GM21526 (cell line): Measurements from ENCODE around the gene CYTH3.
"Not testable (repeated sequence)": the region's sequence is repeated elsewhere in the genome, so short reads cannot be mapped to it uniquely, and the experiment has no call there.

ENCODE experiments used
- ATAC-seq: cut with Tn5 transposase; IDR thresholded peaks from one replicate; pipeline ENCODE4 v1.9.1; 2021; ENCODE audit warnings: moderate library complexity; ENCODE audit not compliant: unreplicated experiment, low FRiP score

The CYTH3 gene

DNA sequence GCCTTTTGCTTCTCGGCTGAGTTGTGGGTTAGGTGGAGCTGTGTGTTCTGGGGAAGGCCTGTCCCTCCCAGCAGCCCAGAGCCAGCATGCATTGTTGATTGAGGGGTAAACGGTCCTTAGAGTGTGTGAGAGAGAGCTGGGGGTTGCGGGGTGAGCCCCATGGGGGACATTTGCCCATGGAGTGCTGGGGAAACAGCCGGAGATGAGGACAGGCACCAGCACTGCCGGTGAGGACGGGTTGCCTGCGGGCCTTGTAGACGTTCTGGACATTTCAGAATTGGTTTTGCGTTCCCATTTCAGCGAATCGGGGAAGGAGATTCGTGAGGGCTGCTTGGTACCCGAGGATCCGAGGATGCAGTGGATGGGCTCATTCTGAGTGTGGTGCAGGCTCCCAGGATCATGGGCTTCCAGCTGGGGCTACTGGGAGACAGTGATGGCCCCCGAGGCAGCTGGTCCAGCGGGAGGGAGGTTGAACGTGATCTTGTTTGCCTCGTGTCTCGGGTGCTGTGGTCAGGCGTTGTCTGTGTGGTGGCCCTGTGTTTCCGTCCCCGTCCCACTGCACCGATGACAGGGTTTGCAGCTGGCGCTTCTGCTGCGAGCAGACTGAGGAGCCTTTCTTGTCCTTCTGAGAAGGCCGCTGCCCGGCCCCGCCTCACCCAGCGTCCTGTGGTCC lies 113.9 kb downstream of the CYTH3 start:
- no peak for ATAC-seq

DNA sequence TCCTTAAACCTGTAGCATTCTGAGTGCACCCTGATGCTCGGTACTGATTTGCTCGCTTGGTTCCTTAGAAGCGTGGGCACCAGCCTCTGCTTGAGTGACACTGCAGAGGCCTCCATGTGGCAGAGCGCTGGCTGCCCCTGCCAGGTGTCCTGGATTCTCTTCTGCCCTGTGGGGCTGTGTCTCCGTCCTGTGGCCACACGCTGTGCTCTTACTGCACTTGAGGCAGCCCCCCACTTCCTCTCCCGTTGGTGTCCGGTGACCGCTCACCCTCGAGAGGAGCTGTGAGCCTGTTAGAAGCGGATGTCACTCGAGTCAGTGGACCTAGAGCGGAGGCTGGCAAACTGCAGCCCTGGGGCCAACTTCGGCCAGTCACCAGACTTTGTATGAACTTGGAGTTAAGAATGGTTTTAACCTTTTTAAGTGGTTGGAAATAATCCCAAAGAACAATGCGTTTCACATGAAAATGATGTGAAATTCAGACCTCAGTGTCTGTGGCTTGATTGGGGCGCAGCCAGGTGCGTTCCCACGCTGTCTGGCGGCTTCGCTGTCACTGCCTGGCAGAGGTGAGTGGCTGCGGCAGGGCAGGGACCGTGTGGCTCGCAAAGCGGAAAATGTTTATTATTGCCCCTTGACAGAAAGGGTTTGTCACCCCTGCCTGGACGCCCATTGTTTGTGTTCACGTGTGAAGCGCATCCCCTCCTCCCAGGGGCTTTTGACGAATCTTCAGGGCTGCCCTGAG lies 114.6 kb downstream of the CYTH3 start:
- no peak for ATAC-seq

DNA sequence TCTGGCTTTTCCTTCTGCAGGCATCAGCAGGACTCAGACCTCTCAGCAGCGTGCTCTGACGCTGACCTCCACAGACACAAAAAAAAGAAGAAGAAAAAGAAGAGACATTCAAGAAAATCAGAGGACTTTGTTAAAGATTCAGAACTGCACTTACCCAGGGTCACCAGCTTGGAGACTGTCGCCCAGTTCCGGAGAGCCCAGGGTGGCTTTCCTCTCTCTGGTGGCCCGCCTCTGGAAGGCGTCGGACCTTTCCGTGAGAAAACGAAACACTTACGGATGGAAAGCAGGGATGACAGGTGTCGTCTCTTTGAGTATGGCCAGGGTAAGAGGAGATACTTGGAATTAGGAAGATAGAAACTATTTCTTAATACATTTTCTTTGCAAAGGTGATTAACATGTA lies 115.7 kb downstream of the CYTH3 start:
- no peak for ATAC-seq

DNA sequence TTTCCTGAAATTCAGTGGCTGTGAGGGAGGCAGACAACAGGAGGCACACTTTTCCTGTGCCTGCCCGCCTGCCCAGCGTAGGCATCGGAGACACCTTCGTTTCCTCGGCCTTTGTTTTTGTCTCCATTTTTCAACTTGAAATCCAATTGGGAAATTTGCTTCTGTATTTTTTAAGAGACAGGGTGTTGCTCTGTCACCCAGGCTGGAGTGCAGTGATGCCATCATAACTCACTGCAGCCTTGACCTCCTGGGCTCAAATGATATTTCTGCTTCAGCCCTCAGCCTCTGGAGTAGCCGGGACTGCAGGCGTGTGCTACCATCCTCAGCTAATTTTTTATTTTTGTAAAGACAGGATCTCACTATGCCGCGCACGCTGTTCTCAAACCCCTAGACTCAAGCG lies 116.8 kb downstream of the CYTH3 start:
- no peak for ATAC-seq

DNA sequence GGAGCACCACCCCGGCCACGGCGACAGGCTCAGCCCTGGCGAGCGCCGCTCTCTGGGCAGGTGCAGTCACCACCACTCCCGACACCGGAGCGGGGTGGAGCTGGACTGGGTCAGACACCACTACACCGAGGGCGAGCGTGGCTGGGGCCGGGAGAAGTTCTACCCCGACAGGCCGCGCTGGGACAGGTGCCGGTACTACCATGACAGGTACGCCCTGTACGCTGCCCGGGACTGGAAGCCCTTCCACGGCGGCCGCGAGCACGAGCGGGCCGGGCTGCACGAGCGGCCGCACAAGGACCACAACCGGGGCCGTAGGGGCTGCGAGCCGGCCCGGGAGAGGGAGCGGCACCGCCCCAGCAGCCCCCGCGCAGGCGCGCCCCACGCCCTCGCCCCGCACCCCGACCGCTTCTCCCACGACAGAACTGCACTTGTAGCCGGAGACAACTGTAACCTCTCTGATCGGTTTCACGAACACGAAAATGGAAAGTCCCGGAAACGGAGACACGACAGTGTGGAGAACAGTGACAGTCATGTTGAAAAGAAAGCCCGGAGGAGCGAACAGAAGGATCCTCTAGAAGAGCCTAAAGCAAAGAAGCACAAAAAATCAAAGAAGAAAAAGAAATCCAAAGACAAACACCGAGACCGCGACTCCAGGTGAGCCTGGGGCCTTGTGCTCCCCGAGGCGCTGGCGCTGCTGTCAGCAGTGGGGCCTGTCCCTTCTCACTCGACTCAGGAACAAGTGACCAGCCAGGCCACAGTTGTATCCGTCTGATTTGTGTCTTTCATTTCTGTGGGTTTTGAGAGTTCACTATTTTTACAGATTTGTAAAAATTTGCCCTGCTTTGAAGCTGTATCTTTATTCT lies 117.7 kb downstream of the CYTH3 start:
- no peak for ATAC-seq

DNA sequence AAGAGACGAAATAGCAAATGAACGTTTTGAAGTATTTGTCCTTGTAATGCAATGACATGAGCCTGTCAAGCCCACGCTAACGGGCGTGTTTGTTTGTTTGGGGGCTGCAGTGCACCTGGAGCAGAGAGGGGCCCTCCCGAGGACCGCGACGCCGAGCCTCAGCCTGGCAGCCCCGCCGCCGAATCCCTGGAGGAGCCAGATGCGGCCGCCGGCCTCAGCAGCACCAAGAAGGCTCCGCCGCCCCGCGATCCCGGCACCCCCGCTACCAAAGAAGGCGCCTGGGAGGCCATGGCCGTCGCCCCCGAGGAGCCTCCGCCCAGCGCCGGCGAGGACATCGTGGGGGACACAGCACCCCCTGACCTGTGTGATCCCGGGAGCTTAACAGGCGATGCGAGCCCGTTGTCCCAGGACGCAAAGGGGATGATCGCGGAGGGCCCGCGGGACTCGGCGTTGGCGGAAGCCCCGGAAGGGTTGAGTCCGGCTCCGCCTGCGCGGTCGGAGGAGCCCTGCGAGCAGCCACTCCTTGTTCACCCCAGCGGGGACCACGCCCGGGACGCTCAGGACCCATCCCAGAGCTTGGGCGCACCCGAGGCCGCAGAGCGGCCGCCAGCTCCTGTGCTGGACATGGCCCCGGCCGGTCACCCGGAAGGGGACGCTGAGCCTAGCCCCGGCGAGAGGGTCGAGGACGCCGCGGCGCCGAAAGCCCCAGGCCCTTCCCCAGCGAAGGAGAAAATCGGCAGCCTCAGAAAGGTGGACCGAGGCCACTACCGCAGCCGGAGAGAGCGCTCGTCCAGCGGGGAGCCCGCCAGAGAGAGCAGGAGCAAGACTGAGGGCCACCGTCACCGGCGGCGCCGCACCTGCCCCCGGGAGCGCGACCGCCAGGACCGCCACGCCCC lies 118.5 kb downstream of the CYTH3 start:
- no peak for ATAC-seq

DNA sequence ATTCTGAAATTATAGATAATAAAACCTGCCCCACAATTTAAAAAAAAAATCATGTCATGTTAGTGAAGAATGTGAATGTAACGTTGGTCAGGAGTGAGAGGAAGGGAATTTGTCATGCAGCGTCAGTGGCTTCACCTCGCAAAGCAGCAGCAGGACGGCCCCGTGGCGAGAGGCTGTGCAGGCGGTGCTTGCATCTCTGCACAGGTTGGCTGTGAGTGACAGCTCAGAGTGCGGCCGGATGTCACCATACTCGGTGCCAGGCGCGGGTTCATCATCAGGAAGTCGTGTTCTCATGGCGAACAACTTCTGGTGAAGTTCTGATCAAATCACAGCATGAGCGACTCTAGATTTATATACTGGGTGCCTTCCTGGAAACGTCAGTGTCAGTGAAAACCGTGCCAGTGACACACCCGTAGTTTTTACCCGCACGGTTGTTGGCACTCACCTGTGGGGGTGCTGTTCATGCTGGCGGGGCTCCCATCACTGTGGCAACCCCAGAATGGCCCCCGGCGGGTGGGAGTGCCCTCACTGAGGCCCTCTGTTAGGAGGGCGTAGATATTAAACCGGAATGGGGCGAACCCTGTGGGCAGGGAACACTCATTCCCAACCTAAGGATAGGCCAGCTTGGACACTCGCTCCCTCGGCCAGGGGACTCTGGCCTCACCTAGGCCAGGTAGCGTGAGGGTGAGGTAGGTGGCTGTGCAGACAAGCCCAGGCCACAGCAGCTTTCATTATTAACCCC lies 120.3 kb downstream of the CYTH3 start:
- no peak for ATAC-seq

DNA sequence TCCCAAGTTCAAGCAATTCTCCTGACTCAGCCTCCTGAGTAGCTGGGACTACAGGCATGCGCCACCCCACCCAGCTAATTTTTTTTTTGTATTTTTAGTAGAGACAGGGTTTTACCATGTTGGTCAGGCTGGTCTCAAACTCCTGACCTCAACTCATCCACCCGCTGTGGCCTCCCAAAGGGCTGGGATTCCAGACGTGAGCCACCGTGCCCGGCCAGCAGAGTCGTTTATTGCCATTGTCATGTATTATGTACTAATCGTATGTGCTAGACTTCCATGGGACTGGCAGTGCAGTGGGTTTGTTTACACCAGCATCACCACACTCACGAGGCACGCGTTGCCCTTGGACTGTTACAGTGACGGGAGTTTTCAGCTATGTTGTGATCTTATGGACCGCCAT lies 120.9 kb downstream of the CYTH3 start:
- ATAC-seq: not testable (repeated sequence)

DNA sequence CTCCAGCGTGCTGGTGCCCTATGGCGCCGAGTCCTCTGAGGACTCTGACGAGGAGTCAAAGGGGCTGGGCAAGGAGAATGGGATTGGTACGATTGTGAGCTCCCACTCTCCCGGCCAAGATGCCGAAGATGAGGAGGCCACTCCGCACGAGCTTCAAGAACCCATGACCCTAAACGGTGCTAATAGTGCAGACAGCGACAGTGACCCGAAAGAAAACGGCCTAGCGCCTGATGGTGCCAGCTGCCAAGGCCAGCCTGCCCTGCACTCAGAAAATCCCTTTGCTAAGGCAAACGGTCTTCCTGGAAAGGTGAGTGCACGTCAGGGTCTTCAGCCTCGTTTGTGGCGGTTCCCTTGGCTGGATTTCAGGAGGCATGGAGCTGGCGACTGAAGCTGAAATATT lies 122.4 kb downstream of the CYTH3 start:
- no peak for ATAC-seq

DNA sequence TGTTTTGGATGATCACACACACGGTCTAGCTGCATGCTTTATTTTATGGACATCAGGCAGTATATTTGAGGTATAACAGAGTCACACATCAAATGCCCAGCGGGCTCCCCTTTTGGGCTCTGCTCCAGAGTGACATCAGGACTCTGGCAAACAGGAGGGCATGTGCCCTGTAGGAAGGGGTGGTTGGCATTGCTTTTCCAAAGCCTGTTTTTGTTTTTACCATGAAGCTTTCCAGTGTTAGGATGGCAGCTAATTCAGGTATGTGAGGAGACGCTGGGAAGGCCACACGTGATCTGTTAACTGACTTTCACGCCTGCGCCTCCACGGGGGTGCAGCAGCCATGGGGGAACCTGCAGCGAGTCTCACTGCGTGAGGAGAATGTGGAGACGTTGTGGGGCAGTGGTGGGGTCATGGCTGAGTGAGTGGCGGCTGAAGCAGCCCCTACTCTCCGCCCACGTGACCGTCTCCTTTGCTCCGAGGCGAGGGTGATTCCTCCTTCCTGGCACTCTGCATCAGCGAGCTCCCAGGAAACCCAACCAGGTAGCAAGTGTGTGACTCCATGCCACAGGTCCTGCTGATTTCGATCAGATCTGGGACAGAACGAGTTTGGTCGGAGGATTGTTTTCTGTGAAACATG lies 123.6 kb downstream of the CYTH3 start:
- no peak for ATAC-seq

DNA sequence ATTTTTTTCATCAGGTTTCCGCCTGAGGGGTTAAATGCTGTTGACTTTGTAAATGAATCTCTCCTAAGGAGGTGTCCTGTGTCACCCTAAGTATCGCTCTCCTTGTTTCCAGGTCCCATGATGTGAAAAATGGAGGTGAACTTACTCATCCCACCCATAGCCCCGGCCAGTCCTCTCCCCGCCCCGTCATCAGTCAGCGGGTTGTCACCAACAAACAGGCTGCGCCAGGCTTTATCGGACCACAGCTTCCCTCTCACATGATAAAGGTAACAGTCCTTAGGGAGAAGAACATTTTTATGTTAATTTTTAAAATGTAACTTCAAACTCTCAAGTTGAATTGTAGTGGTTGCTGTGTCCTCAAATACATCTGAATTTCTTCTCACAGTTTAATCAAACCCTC lies 124.8 kb downstream of the CYTH3 start:
- no peak for ATAC-seq

DNA sequence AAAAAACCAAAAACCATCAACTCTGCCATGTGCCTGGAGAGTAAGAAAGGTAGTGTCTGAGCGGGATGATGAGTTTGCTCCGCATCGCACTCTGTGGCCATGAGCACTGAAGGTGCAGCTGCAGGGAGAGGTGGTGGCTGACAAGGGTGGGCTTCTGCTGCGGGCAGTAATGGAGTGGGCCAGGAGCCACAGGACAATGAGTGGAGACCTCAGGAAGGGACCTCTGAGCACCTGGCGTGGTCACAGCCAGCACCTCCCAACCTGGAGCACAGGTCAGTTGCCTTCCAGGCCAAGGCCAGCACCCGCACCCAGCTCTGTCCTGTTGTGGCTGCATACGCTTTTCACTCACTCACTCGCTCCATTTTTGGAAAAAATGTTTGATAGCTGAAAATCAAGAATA lies 125.8 kb downstream of the CYTH3 start:
- no peak for ATAC-seq

DNA sequence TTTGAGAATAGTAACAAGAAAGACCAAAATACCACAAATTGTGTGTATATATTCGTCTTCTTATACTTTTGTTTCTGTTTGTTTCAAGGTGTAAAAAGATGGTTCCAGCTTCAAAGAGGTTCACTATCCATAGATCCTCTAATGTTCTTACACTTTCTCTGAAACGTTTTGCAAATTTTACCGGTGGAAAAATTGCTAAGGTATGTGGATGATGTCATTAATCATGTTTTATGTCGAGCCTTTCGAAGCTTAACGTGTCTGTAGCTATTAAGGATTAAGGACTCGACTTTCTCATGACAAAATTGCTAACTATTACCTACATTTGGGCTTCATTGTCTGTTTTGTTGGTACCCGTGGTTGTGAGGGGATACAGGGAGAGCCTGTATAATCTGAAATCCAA lies 128.4 kb downstream of the CYTH3 start:
- ATAC-seq: no peak

DNA sequence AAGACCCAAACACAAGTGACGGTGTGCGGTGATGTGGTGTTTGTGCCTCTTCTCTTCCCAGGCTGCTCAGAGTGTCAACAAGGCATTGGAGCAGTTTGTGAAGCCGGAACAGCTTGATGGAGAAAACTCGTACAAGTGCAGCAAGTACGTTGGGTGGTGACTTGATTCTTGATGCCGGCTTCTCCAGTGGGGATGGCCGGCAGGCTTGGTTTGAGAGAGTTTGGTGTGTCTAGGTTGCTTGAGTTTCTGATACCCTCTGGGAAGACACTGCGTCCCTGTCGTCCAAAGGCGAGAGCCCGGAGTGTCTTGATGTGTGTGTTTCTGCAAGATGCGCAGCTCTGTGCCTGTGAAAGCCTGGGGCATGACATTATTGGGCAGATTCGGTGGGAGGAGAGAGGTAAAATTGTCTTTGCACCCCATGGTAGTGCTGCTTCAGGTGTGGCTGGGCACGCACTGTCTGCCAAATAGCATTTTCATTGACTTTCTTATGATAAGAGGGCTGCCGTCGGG lies 129.5 kb downstream of the CYTH3 start:
- no peak for ATAC-seq

DNA sequence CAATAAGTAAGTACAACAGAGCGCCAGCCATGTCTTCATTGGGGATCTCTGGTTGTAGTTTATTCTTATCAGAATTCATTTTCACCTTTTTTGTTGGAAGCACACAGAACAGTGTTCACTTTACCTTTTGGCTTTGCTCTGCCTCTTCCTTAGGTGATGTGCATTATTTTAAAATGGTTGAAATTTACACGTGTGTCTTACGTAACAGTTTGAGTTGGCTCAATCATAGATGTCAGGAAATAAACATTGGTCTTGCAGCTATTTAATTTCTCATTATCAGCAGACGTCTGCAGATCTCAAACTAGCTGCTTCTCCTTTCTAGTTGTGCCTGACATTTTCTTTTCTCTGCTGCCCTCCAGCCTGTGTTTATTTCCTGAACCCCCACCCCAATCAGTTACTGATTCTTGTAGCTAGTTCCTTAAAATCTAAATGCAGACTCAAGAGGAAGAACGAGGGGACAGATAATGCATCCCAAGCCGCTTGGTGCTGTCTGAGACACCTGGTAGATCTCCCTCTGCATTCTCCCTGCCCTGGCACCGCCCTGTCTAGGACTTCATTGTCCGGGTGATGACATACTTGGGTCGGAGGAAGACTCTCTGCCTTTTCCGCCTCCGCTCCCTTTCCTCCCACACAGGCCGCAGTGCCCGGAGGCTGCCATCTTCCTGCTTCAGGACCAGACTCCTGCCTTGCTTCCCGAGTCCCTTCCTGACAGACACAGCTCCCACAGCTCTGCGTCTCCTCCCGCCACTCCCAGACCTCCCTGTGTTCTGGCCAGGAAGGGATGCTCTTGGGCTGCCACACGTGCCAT lies 133.0 kb downstream of the CYTH3 start:
- no peak for ATAC-seq

DNA sequence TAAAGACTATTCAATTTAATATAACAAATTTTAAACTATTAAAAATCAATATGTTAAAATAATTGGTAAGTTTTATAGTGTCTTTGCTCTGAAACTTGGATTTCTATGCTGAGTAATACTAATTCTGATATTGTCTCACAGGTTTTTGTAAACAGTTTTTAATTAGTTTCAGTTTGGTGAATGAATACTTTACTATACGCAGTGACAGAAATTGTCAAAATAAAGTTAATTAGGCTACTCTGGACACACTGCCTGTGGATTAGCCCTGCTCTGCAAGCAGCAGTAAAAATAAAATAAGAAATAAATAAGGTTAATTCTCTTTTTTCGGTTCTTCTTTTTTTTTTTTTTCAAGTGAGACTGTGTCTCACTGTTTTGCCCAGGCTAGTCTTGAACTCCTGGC lies 135.9 kb downstream of the CYTH3 start:
- no peak for ATAC-seq

DNA sequence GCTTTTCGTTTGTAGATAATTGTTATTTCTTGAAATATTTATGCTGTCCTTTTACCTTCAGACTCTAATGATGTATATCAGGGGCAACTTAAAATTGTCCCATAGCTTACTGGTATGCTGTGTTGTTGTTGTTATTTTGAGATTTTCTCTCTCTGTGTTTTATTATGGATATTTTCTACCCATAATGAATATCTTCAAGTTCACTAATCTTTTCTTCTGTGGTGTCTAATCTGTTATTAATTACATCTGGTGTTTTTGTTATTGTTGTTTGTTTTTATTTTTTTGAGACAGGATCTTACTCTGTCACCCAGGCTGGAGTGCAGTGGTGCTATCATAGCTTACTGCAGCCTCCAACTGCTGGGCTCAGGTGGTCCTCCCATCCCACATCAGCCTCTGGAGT lies 139.2 kb downstream of the CYTH3 start:
- no peak for ATAC-seq

DNA sequence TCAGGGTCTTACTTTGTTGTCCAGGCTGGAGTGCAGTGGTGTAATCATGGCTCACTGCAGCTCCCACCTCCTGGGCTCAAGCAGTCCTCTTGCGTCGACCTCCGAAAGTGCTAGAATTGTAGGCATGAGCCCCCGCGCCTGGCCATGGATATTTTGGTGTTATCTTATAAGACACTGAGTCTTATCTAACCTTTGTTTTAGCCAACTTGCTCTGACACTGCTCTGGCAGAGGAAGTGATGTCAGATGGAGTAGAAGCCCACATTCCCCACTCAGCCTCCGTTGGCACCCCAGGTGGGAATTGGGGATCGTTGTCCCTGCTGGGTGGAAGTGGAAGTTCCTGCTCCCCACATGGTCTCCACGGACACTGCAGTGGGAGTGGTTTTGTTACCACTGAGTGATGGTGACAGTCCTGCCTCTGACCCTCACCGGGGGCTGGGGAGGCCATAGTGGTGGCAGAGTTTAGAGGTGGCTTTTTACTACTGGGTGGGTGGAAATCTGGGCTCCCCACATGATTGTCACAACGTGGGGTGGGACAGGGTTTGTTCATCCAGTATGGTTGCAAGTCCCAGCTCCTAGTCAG lies 142.3 kb downstream of the CYTH3 start:
- no peak for ATAC-seq
